Neural cell (in vitro differentiated cells): ENCODE data around the gene WNK2. TPM values are rescaled to one million over a fixed set of nuclear protein-coding genes. Genes with fewer than 3 reads are reported as not detected.

Source experiments
- H2AFZ ChIP-seq: fragments of 200-600, 300-800 bp; sonication (generic), shearing (Covaris generic); 2 replicates; pipeline ENCODE4 v1.6.0; 2014; ENCODE audit warnings: low read depth, mild to moderate bottlenecking, antibody characterized with exemption, low read length, moderate library complexity
- H3F3A ChIP-seq: fragments of 200-600 bp; shearing (Covaris generic); 2 replicates; pipeline ENCODE4 v1.6.1; 2016; ENCODE audit warnings: mild to moderate bottlenecking, moderate library complexity, mixed read lengths, antibody characterized with exemption, low read length; ENCODE audit not compliant: insufficient read depth, poor library complexity, severe bottlenecking
- H3K27ac ChIP-seq: fragments of 200-600, 300-800 bp; sonication (generic), shearing (Covaris generic); 2 replicates; pipeline ENCODE4 v1.5.1; 2014; ENCODE audit warnings: mild to moderate bottlenecking, low read length, moderate library complexity
- H3K27me3 ChIP-seq: fragments of 300-800, 200-600 bp; sonication (generic), shearing (Covaris generic); 2 replicates; pipeline ENCODE4 v1.6.0; 2014; ENCODE audit warnings: mild to moderate bottlenecking, low read depth, low read length, moderate library complexity; ENCODE audit not compliant: insufficient read depth
- H3K36me3 ChIP-seq: fragments of 300-800, 200-600 bp; sonication (generic), shearing (Covaris generic); 2 replicates; pipeline ENCODE4 v1.5.1; 2014; ENCODE audit warnings: mild to moderate bottlenecking, antibody characterized with exemption, low read length, moderate library complexity; ENCODE audit not compliant: insufficient read depth
- H3K4me2 ChIP-seq: fragments of 300-800, 200-600 bp; sonication (generic), shearing (Covaris generic); 2 replicates; pipeline ENCODE4 v1.6.0; 2014; ENCODE audit warnings: mild to moderate bottlenecking, low read length
- H3K4me3 ChIP-seq: fragments of 300-800, 200-600 bp; sonication (generic), shearing (Covaris generic); 2 replicates; pipeline ENCODE4 v1.5.1; 2014; ENCODE audit warnings: mild to moderate bottlenecking, low read length, moderate library complexity
- H3K79me2 ChIP-seq: fragments of 200-600 bp; shearing (Covaris generic); replicated peaks from 2 replicates; pipeline ENCODE4 v1.6.0; 2014; ENCODE audit warnings: mild to moderate bottlenecking, low read length, moderate library complexity; ENCODE audit not compliant: insufficient read depth
- H3K9ac ChIP-seq: fragments of 300-800, 200-600 bp; sonication (generic), shearing (Covaris generic); 2 replicates; pipeline ENCODE4 v1.6.1; 2016; ENCODE audit warnings: mild to moderate bottlenecking, low read length, mixed read lengths
- H3K9me2 ChIP-seq: fragments of 200-600 bp; shearing (Covaris generic); 2 replicates; pipeline ENCODE4 v1.6.1; 2016; ENCODE audit warnings: mild to moderate bottlenecking, low read length, mixed read lengths; ENCODE audit not compliant: insufficient read depth
- H3K9me3 ChIP-seq: fragments of 200-600, 300-800 bp; sonication (generic), shearing (Covaris generic); 2 replicates; pipeline ENCODE4 v1.6.1; 2016; ENCODE audit warnings: mild to moderate bottlenecking, mixed run types, low read length, moderate library complexity, mixed read lengths
- H4K20me1 ChIP-seq: fragments of 200-600 bp; shearing (Covaris generic); 2 replicates; pipeline ENCODE4 v1.6.1; 2016; ENCODE audit warnings: mild to moderate bottlenecking, mixed run types; ENCODE audit not compliant: insufficient read depth
- CTCF ChIP-seq: fragments of 450-650 bp; IDR thresholded peaks from 2 replicates; pipeline ENCODE4 v1.5.1; 2014; ENCODE audit warnings: antibody characterized with exemption, mild to moderate bottlenecking, moderate library complexity; ENCODE audit not compliant: poor library complexity, severe bottlenecking
- EP300 ChIP-seq: fragments of 450-650 bp; conservative IDR thresholded peaks from 2 replicates; pipeline ENCODE4 v1.6.1; 2014; ENCODE audit warnings: antibody characterized with exemption, mild to moderate bottlenecking, moderate library complexity; ENCODE audit not compliant: poor library complexity, severe bottlenecking
- EZH2 ChIP-seq: fragments of 200-600, 300-800 bp; shearing (Covaris generic), sonication (generic); IDR thresholded peaks from 2 replicates; pipeline ENCODE4 v1.6.1; 2014; ENCODE audit warnings: antibody characterized with exemption, low read length, borderline replicate concordance, mild to moderate bottlenecking; ENCODE audit not compliant: insufficient read depth, poor library complexity, severe bottlenecking
- MXI1 ChIP-seq: fragments of 450-650 bp; conservative IDR thresholded peaks from 2 replicates; pipeline ENCODE4 v1.6.1; 2014; ENCODE audit warnings: antibody characterized with exemption, mild to moderate bottlenecking; ENCODE audit not compliant: poor library complexity, severe bottlenecking
- POLR2AphosphoS5 ChIP-seq: IDR thresholded peaks from 2 replicates; pipeline ENCODE4 v1.6.1; 2012
- RAD21 ChIP-seq: fragments of 450-650 bp; conservative IDR thresholded peaks from 2 replicates; pipeline ENCODE4 v1.6.1; 2014; ENCODE audit warnings: antibody characterized with exemption, mild to moderate bottlenecking, moderate library complexity
- REST ChIP-seq: IDR thresholded peaks from 2 replicates; pipeline ENCODE4 v1.6.1; 2012; ENCODE audit warnings: borderline replicate concordance
- SMC3 ChIP-seq: fragments of 450-650 bp; conservative IDR thresholded peaks from 2 replicates; pipeline ENCODE4 v1.6.1; 2014; ENCODE audit warnings: antibody characterized with exemption, mild to moderate bottlenecking, moderate library complexity; ENCODE audit not compliant: poor library complexity
- TAF1 ChIP-seq: IDR thresholded peaks from 2 replicates; pipeline ENCODE4 v1.6.1; 2012; ENCODE audit warnings: low read depth
- polyA plus RNA-seq: library from polyadenylated mRNA; depleted of rRNA; stranded (reverse); fragments of >200 nt; gene quantifications from 2 replicates; pipeline ENCODE4 v1.2.3, GENCODE V29; 2014

WNK2 gene
- polyA plus RNA-seq, 1 donor from 2014 or later, result 37.1 TPM

DNA sequence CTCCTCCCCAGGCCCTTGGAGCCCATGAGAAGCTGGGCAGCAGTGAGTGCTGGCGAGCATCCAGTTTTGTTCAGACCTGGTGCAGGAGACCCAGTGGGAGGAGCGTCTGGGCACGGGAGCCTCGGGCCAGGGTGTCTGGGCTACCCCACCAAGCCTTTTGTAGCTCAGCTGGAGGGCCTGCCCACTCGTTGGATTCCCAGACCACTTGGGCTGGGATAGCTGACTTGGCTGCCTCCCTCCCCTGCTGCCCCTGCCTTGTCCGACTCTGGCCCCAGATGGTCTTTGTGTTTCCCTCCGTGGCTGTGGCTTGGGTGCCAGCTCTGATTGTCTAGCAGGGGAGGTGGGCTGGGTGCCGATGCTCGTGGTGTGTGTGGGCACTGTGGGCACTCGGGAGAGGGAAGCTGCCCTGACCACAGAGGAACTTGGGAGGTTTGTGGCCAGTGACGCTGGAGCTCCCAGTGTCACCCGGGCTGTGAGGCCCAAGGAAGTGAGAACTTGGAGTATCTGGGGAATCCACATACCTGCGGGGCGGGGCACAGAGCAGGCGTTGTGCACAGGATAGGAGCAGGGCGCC is 47.3 kb downstream of the WNK2 start:
- Histone ChIP-seq H3K4me3 (no peak overlapping the region), H3F3A (no peaks in the 10 kb centered on the region), H3K9ac (no peak overlapping the region), H2AFZ (no peak overlapping the region), H3K36me3 (no peaks in the 10 kb centered on the region), H3K27ac (no peak overlapping the region), H3K27me3 (no peaks in the 10 kb centered on the region), H3K79me2 (peaks cover 4% of the 10 kb centered on the region), H4K20me1 (no peaks in the 10 kb centered on the region), H3K9me3 (no peaks in the 10 kb centered on the region), H3K4me2 (no peak overlapping the region), H3K9me2 (no peaks in the 10 kb centered on the region)
- no peak for TF ChIP-seq TAF1
- no peak for TF ChIP-seq EP300
- no peak for TF ChIP-seq SMC3
- TF ChIP-seq REST, result no peak
- no peak for TF ChIP-seq MXI1
- no peak for TF ChIP-seq RAD21
- TF ChIP-seq POLR2AphosphoS5, result no peak
- TF ChIP-seq CTCF, result no peak
- no peak for TF ChIP-seq EZH2

DNA sequence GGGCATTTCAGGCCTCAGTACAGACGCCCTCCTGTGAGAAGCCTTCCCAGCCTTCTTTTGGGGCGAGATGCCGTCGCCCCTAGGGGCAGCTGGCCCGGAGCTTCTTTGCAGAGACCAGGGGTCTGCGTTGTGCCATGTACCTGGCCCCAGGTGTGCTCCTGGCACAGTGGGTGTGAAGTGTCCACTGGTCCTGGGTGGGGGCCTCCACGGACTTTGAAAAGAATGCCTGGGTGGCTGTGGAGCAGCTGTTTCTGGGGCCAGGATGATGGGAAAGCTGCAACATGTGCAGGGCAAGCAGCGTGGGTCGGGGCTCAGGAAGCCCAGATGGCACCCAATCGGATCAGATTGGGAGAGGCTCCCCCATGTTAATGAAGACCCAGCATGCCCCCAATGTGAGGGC is 47.8 kb downstream of the WNK2 start:
- Histone ChIP-seq H3K36me3 (peaks cover 4% of the 10 kb centered on the region), H3F3A (no peaks in the 10 kb centered on the region)

More for the DNA sequence above, 47.8 kb downstream of the WNK2 start:
- H3K9me3 ChIP-seq, result no peaks in the 10 kb centered on the region
- no peaks in the 10 kb centered on the region for H3K27me3 ChIP-seq
- H3K9me2 ChIP-seq, result no peaks in the 10 kb centered on the region
- H3K4me2 ChIP-seq, result no peak overlapping the region
- TF ChIP-seq EZH2 (no peak), CTCF (no peak), SMC3 (no peak), REST (no peak), MXI1 (no peak), POLR2AphosphoS5 (no peak), RAD21 (no peak), EP300 (no peak)
- no peak overlapping the region for H3K27ac ChIP-seq
- H2AFZ ChIP-seq, result no peak overlapping the region
- H4K20me1 ChIP-seq, result peaks cover 2% of the 10 kb centered on the region
- peaks cover 4% of the 10 kb centered on the region for H3K79me2 ChIP-seq
- H3K9ac ChIP-seq, result no peak overlapping the region
- H3K4me3 ChIP-seq, result no peak overlapping the region
